Activated T-cell treated with anti-CD3 and anti-CD28 coated beads, Interleukin-2, amount 50 U/mL, for 1 hour (primary cell): ENCODE results near the gene HEATR5A.
"Not testable (repeated sequence)": the region's sequence is repeated elsewhere in the genome, so short reads cannot be mapped to it uniquely, and the experiment has no call there.

Source experiments
- DNase-seq: peaks from one replicate; pipeline ENCODE4 v3.0.0-alpha.2; 2020

The HEATR5A gene

GRCh38 chr14:31278883-31279282, 141.5 kb downstream of the HEATR5A start:
- DNase-seq, result no peak

GRCh38 chr14:31277085-31277484, 143.3 kb downstream of the HEATR5A start:
- DNase-seq, result no peak

- DNase-seq, result not testable (repeated sequence)
Measured at GRCh38 chr14:31276417-31276816, 143.9 kb downstream of the HEATR5A start.

- DNase-seq, result no peak
Measured at GRCh38 chr14:31275731-31276130, 144.6 kb downstream of the HEATR5A start.

- DNase-seq, result no peak
Measured at GRCh38 chr14:31271648-31272047, 148.7 kb downstream of the HEATR5A start.

GRCh38 chr14:31270196-31270772, 150.1 kb downstream of the HEATR5A start:
- no peak for DNase-seq

GRCh38 chr14:31269634-31270195, 150.6 kb downstream of the HEATR5A start:
- DNase-seq, result no peak

- DNase-seq, result no peak
Measured at GRCh38 chr14:31268216-31268615, 152.1 kb downstream of the HEATR5A start.

- no peak for DNase-seq
Measured at GRCh38 chr14:31266437-31267331, 153.7 kb downstream of the HEATR5A start.

GRCh38 chr14:31265701-31266398, 154.5 kb downstream of the HEATR5A start:
- no peak for DNase-seq

GRCh38 chr14:31263485-31264133, 156.7 kb downstream of the HEATR5A start:
- no peak for DNase-seq

- no peak for DNase-seq
Measured at GRCh38 chr14:31261859-31262731, 158.3 kb downstream of the HEATR5A start.

- DNase-seq, result no peak
Measured at GRCh38 chr14:31261523-31261858, 158.9 kb downstream of the HEATR5A start.

GRCh38 chr14:31259040-31259435, 161.3 kb downstream of the HEATR5A start:
- DNase-seq, result not testable (repeated sequence)

GRCh38 chr14:31258427-31259039, 161.8 kb downstream of the HEATR5A start:
- no peak for DNase-seq

- not testable (repeated sequence) for DNase-seq
Measured at GRCh38 chr14:31257554-31258426, 162.6 kb downstream of the HEATR5A start.

- no peak for DNase-seq
Measured at GRCh38 chr14:31257244-31257553, 163.2 kb downstream of the HEATR5A start.

- DNase-seq, result no peak
Measured at GRCh38 chr14:31256534-31257243, 163.7 kb downstream of the HEATR5A start.

GRCh38 chr14:31255918-31256317, 164.4 kb downstream of the HEATR5A start:
- DNase-seq, result not testable (repeated sequence)

GRCh38 chr14:31255286-31255685, 165.1 kb downstream of the HEATR5A start:
- DNase-seq, result no peak
